DMS 273 (cell line): Measurements from ENCODE around the gene RNF126.
"Not testable (repeated sequence)": the region's sequence is repeated elsewhere in the genome, so short reads cannot be mapped to it uniquely, and the experiment has no call there.

ENCODE experiments used
- DNase-seq: peaks from one replicate; lab custom pipeline; 2025; ENCODE audit not compliant: unreplicated experiment; lab: John Stamatoyannopoulos, UW

The RNF126 gene

DNA sequence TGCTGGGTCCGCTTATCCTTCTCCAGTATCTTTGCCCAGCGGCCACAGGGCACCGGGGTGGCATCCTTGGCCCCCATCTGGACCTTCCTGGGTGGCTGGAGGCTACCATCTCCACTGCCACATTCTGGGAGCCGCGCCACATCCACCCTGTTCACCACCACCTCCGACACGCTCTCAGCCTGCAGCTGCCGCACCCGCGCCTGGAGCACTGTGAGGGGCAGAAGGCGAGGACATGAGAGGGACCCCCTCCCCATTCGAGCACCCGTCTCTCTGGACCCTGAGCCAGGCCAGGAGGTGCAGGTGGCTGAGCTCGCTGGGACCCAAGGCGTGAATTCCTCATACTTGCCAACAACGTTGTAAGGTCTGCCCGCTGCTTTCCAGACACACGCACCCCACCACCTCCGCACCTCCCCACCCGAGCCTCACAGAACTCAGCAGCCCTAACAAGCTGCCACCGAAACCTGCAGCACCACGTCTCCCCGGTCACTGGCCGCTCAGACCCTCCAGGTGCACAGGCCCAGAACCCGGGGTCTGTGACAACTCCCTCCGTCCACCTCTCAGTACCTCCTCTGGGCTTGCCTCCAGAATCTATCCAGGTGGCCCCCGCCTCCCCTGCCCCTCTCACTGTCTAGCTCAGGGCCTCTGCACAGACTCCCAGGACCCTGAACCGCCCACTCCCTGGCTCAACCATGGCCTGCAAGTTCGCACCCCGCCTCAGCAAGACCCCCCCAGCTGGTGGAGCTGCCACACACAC lies 32.9 kb downstream of the RNF126 start:
- DNase-seq = no peak

DNA sequence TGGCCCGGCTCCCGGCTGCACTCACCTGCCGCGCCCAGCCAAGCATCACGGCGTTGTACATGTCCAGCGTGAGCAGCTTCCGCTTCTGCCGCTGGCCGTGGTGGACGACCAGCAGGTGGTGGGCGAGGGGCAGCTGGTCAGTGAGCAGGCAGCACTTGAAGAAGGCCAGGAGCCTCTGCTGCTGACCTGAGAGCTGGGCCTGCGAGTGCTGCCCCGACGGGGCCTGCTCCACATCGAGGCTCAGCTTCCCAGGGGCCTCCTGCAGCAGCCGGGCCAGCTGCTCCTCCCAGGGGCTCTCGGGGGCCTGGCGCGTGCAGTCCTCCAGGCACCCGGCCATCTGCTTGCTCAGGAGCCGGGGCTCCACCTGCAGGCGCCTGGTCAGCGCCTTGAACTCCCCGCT lies 33.5 kb downstream of the RNF126 start:
- peak; percentile 75 for DNase-seq

GRCh38 chr19:628168-628567 lies 34.8 kb downstream of the RNF126 start:
- no peak for DNase-seq

- not testable (repeated sequence) for DNase-seq
Observed at GRCh38 chr19:626566-626965, 36.4 kb downstream of the RNF126 start.

DNA sequence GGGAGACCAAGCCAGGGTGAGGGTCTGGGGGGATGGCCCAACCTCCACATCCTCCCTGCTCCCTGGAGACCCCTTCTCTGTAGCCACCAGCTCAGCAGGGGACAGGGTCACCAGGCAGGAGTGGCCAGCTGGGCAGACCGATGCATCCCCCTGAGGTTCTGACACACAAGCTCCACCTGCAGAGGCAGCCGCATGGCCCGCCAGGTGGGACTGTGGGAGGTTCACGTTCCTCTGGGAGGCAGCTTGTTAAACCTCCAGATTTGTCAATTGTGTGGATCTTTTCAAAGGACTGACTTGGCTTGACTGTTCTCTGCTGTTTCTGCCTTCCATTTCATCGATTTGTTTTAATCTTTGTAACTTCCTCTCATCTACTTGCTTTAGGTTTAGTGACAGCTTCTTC lies 37.8 kb downstream of the RNF126 start:
- DNase-seq = no peak

GRCh38 chr19:624433-625109 lies 38.4 kb downstream of the RNF126 start:
- DNase-seq = no peak

DNA sequence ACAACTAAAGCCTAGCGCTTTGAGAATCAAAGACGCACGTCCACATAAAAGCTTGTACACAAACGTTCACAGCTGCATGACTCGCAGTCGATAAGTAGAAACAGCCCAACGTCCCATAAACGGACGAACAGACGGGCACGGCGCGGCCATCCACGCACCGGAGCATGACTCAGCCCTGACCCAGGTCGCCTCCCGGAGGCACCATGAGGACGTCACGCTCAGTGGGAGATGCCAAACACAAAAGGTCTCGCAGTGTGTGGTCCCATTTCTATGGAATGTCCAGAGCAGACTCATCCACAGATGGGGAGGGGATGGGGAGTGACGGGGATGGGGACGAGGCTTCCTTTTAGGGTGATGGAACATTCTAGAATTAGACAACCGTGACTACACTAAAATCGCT lies 39.0 kb downstream of the RNF126 start:
- no peak for DNase-seq

GRCh38 chr19:623175-623916 lies 39.7 kb downstream of the RNF126 start:
- no peak for DNase-seq

DNA sequence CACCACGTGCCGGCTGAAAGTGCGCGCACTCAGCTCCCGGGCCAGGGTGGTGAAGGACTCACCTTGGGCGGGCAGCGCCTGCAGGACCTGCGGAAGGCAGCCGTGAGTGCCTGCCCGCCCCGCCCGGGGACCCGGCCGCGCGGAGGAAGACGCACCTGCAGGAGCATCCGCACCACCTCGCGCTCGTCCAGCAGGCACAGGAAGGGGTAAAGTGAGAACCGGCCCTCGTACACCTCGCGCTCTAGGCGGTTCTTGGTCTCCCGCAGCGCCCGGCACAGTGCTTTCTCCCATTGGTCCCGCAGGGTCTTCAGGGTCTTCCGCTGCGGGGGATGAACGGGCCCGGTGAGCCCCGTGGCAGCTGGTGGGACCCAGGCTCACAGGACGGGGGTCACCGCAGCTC lies 40.3 kb downstream of the RNF126 start:
- no peak for DNase-seq

DNA sequence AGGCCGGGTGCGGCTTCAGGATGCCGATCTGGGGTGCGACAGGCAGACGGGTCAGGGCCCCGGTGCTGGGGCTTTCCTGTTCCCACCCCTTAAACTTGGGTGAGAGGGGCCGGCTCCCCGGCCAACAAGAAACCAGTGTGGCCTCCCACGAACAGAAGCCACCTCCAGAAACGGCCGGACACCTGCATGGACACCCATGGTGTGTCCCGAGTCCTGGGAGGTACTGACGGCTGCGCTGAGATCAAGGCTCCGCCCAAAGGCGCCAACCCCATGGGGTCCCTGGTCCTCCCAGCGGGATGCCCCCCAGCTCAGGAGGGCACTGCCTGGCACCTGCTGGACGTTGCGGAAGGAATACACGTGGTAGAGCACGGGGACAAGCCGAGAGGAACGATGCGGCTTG lies 41.2 kb downstream of the RNF126 start:
- DNase-seq = no peak

DNA sequence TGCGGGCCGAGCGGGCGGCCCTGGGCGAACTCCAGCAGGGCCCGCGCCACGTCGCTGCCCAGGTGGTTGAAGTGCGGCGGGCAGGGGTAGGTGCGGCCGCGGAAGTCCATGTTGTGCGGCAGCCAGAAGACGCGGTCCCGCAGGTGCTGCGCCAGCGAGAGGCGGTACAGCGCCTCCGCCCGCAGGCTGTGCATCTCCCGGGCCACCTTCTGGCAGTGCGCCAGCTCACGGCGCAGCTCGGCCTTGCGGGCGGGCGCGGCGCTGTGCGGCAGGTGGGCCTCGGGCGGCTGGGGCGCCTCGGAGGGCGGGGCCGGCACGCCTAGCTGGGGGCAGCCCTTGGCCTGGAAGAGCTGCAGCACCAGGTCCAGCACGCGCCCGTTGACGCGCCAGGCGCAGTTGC lies 41.8 kb downstream of the RNF126 start:
- DNase-seq = not testable (repeated sequence)

DNA sequence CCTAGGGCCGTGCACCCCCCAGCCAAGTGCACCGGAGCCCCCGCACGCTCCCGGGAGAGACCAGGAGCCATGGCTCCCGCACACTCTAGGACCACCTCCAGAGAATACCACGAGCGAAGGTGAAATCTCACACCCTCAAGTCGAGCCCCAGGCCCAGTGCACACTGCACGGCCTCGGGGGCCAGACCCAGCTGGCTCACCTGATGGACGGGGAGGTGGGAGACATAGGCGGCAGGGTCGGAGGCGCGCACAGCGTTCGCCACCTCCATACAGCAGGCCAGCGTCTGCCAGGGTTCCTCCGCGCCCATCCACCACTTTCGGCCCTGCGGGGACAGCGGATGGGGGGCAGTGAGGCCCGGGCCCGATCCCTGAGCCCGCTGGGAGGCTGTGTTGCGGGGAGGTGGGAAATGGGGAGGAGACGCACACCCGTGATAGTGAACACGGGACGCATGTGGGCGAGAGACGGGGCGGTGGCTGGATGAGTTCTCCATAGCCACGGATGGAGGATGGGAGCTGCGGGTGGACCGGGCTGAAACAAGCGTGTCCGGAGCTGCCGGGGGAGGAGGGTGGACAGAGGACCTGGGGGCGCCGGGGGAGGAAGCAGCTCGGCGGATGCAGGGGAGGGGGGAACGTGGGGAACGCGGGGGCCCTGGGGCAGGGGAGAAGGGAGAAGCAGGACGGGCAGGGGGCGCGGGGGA lies 42.7 kb downstream of the RNF126 start:
- no peak for DNase-seq

DNA sequence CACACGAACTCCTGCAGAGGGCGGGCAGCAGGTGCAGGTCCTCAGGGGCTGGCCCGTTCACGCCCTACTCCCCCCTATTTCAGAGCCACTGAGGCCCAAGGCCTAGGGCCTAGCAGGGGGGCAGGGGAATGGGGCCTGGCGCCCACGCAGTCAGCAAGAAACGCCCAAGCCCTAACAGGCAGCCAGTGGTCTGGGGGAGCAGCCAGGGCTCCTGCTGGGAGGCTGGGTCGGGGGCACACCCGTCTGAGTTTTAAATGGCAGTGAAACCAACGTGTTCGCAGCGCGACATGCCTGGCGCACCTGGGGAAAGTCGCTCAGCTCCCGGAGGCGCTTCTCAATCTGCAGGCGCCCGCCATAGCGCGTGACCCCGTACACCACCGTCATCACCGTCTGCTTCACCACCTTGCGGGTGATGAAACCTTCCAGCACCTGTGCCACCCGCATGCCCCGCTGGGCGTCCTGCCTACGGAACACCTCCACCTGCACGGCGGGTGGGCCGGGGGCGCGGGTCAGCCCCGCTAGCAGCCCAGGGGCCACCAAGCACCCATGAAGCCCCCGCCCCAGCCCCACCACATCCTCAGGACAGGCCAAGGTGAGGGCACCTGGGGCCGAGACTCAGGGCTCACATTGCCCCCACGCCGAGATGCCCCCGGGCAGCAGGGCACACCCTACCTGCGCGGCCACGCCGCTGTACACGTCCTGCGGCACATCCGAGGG lies 43.6 kb downstream of the RNF126 start:
- no peak for DNase-seq

- DNase-seq = no peak
Observed at GRCh38 chr19:618674-619285, 44.2 kb downstream of the RNF126 start.

- DNase-seq = no peak
Observed at GRCh38 chr19:618247-618619, 44.8 kb downstream of the RNF126 start.

- no peak for DNase-seq
Observed at GRCh38 chr19:617551-618246, 45.3 kb downstream of the RNF126 start.

DNA sequence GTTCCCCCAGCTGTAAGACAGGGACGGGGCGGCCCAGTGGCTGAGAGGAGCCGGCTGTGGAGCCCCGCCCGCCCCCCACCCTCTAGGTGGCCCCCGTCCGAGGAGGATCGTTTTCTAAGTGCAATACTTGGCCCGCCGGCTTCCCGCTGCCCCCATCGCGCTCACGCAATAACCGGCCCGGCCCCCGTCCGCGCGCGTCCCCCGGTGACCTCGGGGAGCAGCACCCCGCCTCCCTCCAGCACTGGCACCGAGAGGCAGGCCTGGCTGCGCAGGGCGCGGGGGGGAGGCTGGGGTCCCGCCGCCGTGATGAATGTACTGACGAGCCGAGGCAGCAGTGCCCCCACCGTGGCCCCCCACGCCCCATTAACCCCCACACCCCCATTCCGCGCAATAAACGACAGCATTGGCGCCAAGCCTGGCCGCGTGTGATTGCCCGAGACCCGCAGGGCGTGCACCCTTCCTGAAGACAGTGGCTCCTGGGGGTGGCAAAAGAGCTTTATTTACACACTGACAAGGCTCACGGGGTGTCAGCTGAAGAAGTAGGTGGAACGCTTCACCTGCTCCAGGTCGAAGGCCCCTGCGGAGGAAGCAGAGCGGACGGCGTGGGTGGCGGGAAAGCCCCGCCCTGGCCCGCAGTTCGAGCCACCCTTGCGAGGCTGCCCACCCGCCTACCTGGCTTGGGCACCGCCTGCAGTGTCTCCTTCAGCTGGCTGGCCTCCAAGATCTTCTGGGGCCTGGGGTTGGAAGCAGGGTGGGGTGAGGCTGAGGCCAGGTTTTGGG lies 46.1 kb downstream of the RNF126 start:
- DNase-seq = no peak

DNA sequence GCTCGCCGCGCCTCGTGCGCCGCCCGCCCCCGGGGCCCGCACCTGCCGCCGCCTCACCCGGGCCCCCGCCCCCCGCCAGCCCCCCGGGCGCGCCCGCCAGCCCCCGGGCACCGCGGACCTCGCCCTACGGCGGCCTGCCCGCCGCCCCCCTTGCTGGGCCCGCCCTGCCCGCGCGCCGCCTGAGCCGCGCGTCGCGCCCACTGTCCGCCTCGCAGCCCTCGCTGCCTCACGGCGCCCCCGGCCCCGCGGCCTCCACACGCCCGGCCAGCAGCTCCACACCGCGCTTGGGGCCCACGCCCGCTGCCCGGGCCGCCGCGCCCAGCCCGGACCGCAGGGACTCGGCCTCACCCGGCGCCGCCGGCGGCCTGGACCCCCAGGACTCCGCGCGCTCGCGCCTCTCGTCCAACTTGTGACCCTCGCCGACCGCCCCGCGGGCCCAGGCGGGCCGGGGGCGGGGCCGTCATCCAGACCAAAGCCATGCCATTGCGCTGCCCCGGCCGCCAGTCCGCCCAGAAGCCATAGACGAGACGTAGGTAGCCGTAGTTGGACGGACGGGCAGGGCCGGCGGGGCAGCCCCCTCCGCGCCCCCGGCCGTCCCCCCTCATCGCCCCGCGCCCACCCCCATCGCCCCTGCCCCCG lies 46.8 kb downstream of the RNF126 start:
- no peak for DNase-seq

- DNase-seq = no peak
Observed at GRCh38 chr19:615619-616018, 47.4 kb downstream of the RNF126 start.
